Esophagus squamous epithelium (tissue), 5 donors: Measurements from ENCODE around the gene FAM89A. TPM values are rescaled to one million over a fixed set of nuclear protein-coding genes. Genes with fewer than 3 reads are reported as not detected.
"Not testable (repeated sequence)": the region's sequence is repeated elsewhere in the genome, so short reads cannot be mapped to it uniquely, and the experiment has no call there.

Experiments used
- DNase-seq: peaks from one replicate; lab custom pipeline; 2025; lab: John Stamatoyannopoulos, UW
- H3K27ac ChIP-seq, 4 donors: fragments of 200-600 bp; sonication (generic); one replicate each; pipeline ENCODE4 v1.5.1; 2016 to 2019; ENCODE audit warnings: mild to moderate bottlenecking in 1 of 4
- H3K27me3 ChIP-seq, 4 donors: fragments of 200-600 bp; sonication (generic); 1 replicate in 3 of 4; 2 replicates in 1 of 4; pipeline versions ENCODE4 v1.5.1 to v1.6.0; 2017 to 2021; ENCODE audit warnings: antibody characterized with exemption in 1 of 4
- H3K36me3 ChIP-seq, 3 donors: fragments of 200-600 bp; sonication (generic); one replicate each; pipeline ENCODE4 v1.5.1; 2016 to 2019
- H3K4me1 ChIP-seq, 3 donors: fragments of 200-600 bp; sonication (generic); one replicate each; pipeline ENCODE4 v1.5.1; 2017 to 2019
- H3K4me3 ChIP-seq, 4 donors: fragments of 200-600 bp; sonication (generic); 1 replicate in 3 of 4; 2 replicates in 1 of 4; pipeline ENCODE4 v1.5.1; 2016 to 2019; ENCODE audit warnings: mild to moderate bottlenecking in 2 of 4, moderate library complexity in 1 of 4
- H3K9me3 ChIP-seq, 3 donors: fragments of 200-600 bp; sonication (generic); one replicate each; pipeline ENCODE4 v1.5.1; 2016 to 2019
- POLR2A ChIP-seq, 4 donors: fragments of 450-650 bp; IDR thresholded peaks; one replicate each; pipeline ENCODE4 v1.6.1; 2017; ENCODE audit warnings: antibody characterized with exemption in 4 of 4, mild to moderate bottlenecking in 4 of 4, moderate library complexity in 3 of 4
- WGBS, 2 donors: methylation state at CpG; one replicate each; pipeline ENCODE4 v1.1.5; 2018; 5-methylcytosine and 5-hydroxymethylcytosine counted together
- intact Hi-C: fragments of 100-400 bp; cut with DNase I; formaldehyde crosslinking; loops from one replicate; pipeline ENCODE4 v1.15.0; 2022
- total RNA-seq, 4 donors: library from RNA; depleted of rRNA; stranded (reverse); fragments of >200 nt; gene quantifications; one replicate each; pipeline ENCODE4 v1.1.0, GENCODE V29; 2016
- TF ChIP-seq, protein P1 (sequence below), 6 experiments: fragments of 450-650 bp in 4 of 6; fragments of 200-600 bp in 2 of 6; sonication (generic) in 2 of 6; IDR thresholded peaks; one replicate each; pipeline ENCODE4 v1.5.1; 2016 to 2019; ENCODE audit warnings: antibody characterized with exemption in 6 of 6, mild to moderate bottlenecking in 4 of 6, moderate library complexity in 4 of 6
- donor health status: DM: yes; HTN: yes; CAD: no.

FAM89A gene
- total RNA-seq, 4 donors from 2014 or later, result 5.0 to 24.8 (median 17.1) TPM

DNA sequence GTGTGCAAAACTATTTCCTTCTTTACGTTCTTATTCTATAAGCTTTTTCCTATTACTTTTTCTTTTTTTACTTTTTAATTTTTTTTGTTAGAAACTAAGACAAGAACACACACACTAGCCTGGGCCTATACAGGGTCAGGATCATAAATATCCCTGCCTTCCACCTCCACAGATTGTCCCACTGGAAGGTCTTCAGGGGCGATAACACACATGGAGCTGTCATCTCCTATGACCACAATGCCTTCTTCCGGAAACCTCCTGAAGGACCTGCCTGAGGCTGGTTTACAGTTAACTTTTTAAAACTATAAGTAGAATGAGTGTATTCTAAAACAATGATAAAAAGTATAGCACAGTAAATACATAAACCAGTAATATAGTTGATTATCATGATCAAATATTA lies 10.3 kb upstream of the FAM89A start:
- peaks cover 0 to 16% (median 0%) of the 10 kb centered on the region in 3 donors for H3K4me1 ChIP-seq
- H3K27me3 ChIP-seq, result peaks cover 0 to 21% (median 0%) of the 10 kb centered on the region in 4 donors
- H3K4me3 ChIP-seq, result no peak overlapping the region
- no peaks in the 10 kb centered on the region for H3K36me3 ChIP-seq
- intact Hi-C loops, result no loop called here
- no peaks in the 10 kb centered on the region for H3K9me3 ChIP-seq
- no peak overlapping the region for H3K27ac ChIP-seq
- TF ChIP-seq POLR2A (IDR thresholded peaks at IDR 0.05), result no peak
- TF ChIP-seq, protein P1, sequence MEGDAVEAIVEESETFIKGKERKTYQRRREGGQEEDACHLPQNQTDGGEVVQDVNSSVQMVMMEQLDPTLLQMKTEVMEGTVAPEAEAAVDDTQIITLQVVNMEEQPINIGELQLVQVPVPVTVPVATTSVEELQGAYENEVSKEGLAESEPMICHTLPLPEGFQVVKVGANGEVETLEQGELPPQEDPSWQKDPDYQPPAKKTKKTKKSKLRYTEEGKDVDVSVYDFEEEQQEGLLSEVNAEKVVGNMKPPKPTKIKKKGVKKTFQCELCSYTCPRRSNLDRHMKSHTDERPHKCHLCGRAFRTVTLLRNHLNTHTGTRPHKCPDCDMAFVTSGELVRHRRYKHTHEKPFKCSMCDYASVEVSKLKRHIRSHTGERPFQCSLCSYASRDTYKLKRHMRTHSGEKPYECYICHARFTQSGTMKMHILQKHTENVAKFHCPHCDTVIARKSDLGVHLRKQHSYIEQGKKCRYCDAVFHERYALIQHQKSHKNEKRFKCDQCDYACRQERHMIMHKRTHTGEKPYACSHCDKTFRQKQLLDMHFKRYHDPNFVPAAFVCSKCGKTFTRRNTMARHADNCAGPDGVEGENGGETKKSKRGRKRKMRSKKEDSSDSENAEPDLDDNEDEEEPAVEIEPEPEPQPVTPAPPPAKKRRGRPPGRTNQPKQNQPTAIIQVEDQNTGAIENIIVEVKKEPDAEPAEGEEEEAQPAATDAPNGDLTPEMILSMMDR (IDR thresholded peaks at IDR 0.05), result no peak
- WGBS, 2 donors, result 77 to 94% methylated on average over 3 of the region's 3 CpGs
- DNase-seq, result no peak

DNA sequence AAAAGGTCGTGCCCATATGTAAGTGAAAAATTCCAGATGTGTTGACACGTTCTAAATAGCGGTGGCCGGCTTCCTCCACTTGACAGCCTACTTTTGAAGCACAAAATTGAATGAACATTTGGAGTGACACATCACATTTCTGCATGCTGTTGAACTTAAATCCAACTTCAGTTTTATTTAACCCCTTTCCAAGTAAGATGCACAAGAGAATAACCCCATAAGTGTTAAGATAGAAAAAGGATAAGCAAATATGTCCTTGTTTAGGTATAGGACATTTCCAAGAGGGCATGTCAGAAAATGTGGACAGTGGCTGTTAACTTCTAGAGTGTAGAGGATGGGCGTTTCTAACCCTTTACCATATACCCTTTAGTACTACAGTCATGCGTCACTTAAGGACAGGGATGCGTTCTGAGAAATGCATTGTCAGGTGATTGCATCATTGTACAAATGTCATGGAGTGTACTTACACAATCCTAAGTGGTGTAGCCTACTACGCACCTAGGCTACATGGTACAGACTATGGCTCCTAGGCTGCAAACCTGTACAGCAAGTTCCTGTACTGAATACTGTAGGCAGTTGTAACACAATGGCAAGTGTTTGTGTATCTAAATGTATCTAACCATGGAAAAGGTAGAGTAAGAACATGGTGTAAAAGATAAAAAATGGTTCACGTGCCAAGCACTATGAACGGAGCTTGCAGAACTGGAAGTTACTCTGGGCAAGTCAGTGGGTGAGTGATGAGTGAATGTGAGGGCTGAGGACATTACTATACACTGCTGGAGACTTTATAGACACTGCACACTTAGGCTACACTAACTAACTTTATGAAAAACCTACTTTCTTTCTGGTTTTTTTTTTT lies 9.3 kb upstream of the FAM89A start:
- H3K27me3 ChIP-seq, result peaks cover 0 to 21% (median 0%) of the 10 kb centered on the region in 4 donors
- H3K36me3 ChIP-seq, result no peaks in the 10 kb centered on the region
- intact Hi-C loops, result no loop called here
- TF ChIP-seq, protein P1 (IDR thresholded peaks at IDR 0.05), result no peak
- no peak for TF ChIP-seq POLR2A (IDR thresholded peaks at IDR 0.05)
- peaks cover 0 to 6% (median 5%) of the 10 kb centered on the region in 3 donors for H3K9me3 ChIP-seq
- H3K4me1 ChIP-seq, result peaks cover 0 to 16% (median 0%) of the 10 kb centered on the region in 3 donors
- no peak for DNase-seq
- WGBS, 2 donors, result 61% methylated on average over 10 of the region's 10 CpGs
- no peak overlapping the region for H3K4me3 ChIP-seq
- no peak overlapping the region for H3K27ac ChIP-seq

DNA sequence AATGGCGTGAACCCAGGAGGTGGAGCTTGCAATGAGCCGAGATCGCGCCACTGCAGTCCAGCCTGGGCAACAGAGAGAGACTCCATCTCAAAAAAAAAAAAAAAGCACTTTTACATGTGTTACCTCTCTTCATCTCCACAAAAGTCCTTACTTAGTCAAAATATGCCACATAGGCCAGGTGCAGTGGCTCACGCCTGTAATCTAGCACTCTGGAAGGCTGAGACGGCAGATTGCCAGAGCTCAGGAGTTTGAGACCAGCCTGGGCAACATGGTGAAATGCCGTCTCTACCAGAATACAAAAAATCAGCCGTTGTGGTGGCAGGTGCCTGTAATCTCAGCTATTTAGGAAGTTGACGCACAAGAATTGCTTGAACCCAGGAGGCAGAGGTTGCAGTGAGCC lies 8.4 kb upstream of the FAM89A start:
- H3K27ac ChIP-seq, DNase-seq, intact Hi-C loops, H3K4me3 ChIP-seq, H3K36me3 ChIP-seq, H3K9me3 ChIP-seq, H3K4me1 ChIP-seq: not testable (repeated sequence)
- WGBS, 2 donors, result 84 to 85% methylated on average over 9 of the region's 9 CpGs
- peaks cover 0 to 21% (median 0%) of the 10 kb centered on the region in 4 donors for H3K27me3 ChIP-seq

DNA sequence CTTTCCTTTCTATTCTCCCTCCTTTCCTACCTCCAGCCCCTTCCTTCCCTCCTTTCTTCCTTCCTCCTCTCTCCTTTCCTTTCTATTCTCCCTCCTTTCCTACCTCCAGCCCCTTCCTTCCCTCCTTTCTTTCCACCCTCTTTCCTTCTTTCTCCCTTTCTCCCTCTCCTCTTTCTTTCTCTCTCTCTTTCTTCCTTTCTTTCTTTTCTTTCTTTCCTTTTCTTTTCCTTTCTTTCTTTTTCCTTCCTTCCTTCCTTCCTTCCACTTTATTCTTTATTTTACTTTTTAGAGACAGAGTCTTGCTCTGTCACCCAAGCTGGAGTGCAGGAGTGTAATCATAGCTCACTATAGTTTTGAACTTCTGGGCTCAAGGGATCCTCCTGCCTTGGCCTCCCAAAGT lies 7.5 kb upstream of the FAM89A start:
- H3K9me3 ChIP-seq, H3K4me1 ChIP-seq, DNase-seq, H3K4me3 ChIP-seq, intact Hi-C loops, H3K27ac ChIP-seq, H3K36me3 ChIP-seq: not testable (repeated sequence)
- H3K27me3 ChIP-seq, result peaks cover 0 to 21% (median 0%) of the 10 kb centered on the region in 4 donors

DNA sequence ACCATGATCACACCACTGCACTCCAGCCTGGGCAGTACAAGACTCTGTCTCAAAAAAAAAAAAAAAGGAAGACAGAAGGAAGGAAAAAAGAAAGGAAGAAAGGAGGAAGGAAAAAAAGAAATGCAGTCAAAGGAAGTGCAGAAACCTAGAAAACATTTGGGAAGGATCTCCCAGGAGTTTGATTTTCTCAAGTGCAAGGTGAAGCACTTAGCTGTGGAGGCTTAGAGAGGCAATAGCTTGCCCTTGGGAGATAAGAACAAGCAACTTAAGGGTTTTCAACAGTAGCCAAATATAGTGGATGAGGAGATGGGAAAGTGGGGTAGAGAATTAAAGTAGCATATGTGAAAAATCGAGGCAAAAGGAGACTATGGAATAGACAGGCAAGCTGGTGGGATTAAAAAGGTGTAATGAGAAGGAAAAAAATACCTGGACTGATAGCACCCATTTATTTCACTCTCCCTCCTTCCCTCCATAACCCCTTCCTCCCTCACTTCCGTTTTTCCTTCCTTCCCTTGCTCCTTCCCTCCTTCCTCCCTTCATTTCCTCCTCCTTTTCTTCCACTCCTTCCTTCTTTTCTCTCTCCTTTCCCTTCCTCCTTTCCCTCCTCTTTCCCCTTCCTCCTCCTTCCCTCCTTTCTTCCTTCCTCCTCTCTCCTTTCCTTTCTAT lies 6.8 kb upstream of the FAM89A start:
- no peak overlapping the region for H3K27ac ChIP-seq
- H3K4me3 ChIP-seq, result no peak overlapping the region
- no peaks in the 10 kb centered on the region for H3K4me1 ChIP-seq
- WGBS, 2 donors, result 55 to 73% methylated on average over 2 of the region's 2 CpGs
- DNase-seq, result no peak
- H3K9me3 ChIP-seq, result peaks cover 0 to 9% (median 5%) of the 10 kb centered on the region in 3 donors
- H3K36me3 ChIP-seq, result no peaks in the 10 kb centered on the region
- no peak for TF ChIP-seq POLR2A (IDR thresholded peaks at IDR 0.05)
- TF ChIP-seq, protein P1 (IDR thresholded peaks at IDR 0.05), result no peak
- H3K27me3 ChIP-seq, result peaks cover 0 to 21% (median 0%) of the 10 kb centered on the region in 4 donors
- intact Hi-C loops, result no loop called here

DNA sequence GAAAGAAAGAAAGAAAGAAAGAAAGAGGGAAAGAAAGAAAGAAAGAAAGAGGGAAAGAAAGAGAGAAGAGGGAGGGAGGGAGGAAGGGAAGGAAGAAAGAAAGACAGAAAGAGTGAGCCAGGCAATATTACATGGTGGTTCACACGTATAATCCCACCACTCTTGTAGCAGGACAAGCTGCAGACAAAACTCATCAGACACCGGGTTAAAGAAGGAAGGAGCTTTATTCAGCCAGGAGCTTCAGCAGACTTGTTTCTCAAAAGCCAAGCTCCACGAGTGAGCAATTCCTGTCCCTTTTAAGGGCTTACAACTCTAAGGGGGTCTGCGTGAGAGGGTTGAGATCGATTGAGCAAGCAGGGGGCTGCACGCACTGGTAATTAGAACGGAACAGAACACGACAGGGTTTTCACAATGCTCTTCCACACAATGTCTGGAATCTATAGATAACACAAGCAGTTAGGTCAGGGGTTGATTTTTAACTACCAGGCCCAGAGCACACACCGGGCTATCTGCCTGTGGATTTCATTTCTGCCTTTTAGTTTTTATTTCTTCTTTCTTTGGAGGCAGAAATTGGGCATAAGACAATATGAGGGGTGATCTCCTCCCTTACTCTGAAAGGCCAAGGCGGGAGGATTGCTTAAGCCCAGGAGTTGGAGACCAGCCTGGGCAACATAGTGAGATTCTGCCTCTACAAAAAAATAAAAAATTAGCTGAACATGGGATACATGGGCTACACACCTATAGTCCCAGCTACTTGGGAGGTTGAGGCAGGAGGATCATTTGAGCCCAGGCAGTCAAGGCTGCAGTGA lies 6.1 kb upstream of the FAM89A start:
- DNase-seq, H3K27ac ChIP-seq, H3K36me3 ChIP-seq, intact Hi-C loops, H3K9me3 ChIP-seq, H3K4me1 ChIP-seq, H3K4me3 ChIP-seq: not testable (repeated sequence)
- WGBS, 2 donors, result 85 to 86% methylated on average over 10 of the region's 10 CpGs
- peaks cover 0 to 21% (median 0%) of the 10 kb centered on the region in 4 donors for H3K27me3 ChIP-seq
